Measurements from ENCODE around the gene LDLRAD3.

GRCh38 chr11:36238036-36238631 is 294.3 kb downstream of the LDLRAD3 start:
- no peak for TF ChIP-seq CTCF (IDR thresholded peaks at IDR 0.05)
- no peak for TF ChIP-seq SMC3 (IDR thresholded peaks at IDR 0.05; ENCODE audit: low read depth, low read length)
- no peak for TF ChIP-seq POLR2AphosphoS5 (IDR thresholded peaks at IDR 0.05; ENCODE audit: low read depth, low read length)
- TF ChIP-seq RCOR1 (IDR thresholded peaks at IDR 0.05; ENCODE audit: low read length) = no peak
- TF ChIP-seq USF2 (IDR thresholded peaks at IDR 0.05; ENCODE audit: borderline replicate concordance, low read depth, low read length) = no peak
- no peak for TF ChIP-seq RAD21 (IDR thresholded peaks at IDR 0.05; ENCODE audit: low read length)
- TF ChIP-seq EZH2phosphoT487 (IDR thresholded peaks at IDR 0.05; ENCODE audit: borderline replicate concordance, low read depth) = no peak
- no peak for TF ChIP-seq NFIC (IDR thresholded peaks at IDR 0.05; ENCODE audit: borderline replicate concordance)

All from SK-N-SH (cell line).